GM19023 (cell line): ENCODE data around the gene TRABD2B.

ENCODE experiments used
- ATAC-seq: cut with Tn5 transposase; IDR thresholded peaks from one replicate; pipeline ENCODE4 v1.9.1; 2021; ENCODE audit warnings: mild to moderate bottlenecking, moderate library complexity; ENCODE audit not compliant: unreplicated experiment

The TRABD2B gene

GRCh38 chr1:47886141-47886540, 111.0 kb downstream of the TRABD2B start:
- ATAC-seq: no peak

GRCh38 chr1:47885062-47885830, 111.9 kb downstream of the TRABD2B start:
- ATAC-seq: no peak

- no peak for ATAC-seq
Observed at GRCh38 chr1:47883963-47884362, 113.2 kb downstream of the TRABD2B start.

GRCh38 chr1:47881505-47882442, 115.4 kb downstream of the TRABD2B start:
- ATAC-seq: no peak

- ATAC-seq: no peak
Observed at GRCh38 chr1:47876587-47876963, 120.6 kb downstream of the TRABD2B start.

- ATAC-seq: no peak
Observed at GRCh38 chr1:47875831-47876586, 121.2 kb downstream of the TRABD2B start.

GRCh38 chr1:47875036-47875435, 122.1 kb downstream of the TRABD2B start:
- no peak for ATAC-seq

- ATAC-seq: no peak
Observed at GRCh38 chr1:47873337-47873736, 123.8 kb downstream of the TRABD2B start.

- no peak for ATAC-seq
Observed at GRCh38 chr1:47872886-47873285, 124.3 kb downstream of the TRABD2B start.

GRCh38 chr1:47871799-47872353, 125.3 kb downstream of the TRABD2B start:
- ATAC-seq: no peak

- ATAC-seq: no peak
Observed at GRCh38 chr1:47870946-47871676, 126.1 kb downstream of the TRABD2B start.

- no peak for ATAC-seq
Observed at GRCh38 chr1:47870480-47870879, 126.7 kb downstream of the TRABD2B start.

- no peak for ATAC-seq
Observed at GRCh38 chr1:47868348-47868676, 128.9 kb downstream of the TRABD2B start.

GRCh38 chr1:47867438-47868347, 129.5 kb downstream of the TRABD2B start:
- no peak for ATAC-seq

- ATAC-seq: no peak
Observed at GRCh38 chr1:47866601-47867437, 130.4 kb downstream of the TRABD2B start.

GRCh38 chr1:47865881-47866535, 131.2 kb downstream of the TRABD2B start:
- ATAC-seq: no peak

GRCh38 chr1:47859092-47859743, 138.0 kb downstream of the TRABD2B start:
- no peak for ATAC-seq
